Spinal cord (tissue), 10 donors: ENCODE measurements around the gene CNKSR1. TPM values are rescaled to one million over a fixed set of nuclear protein-coding genes. Genes with fewer than 3 reads are reported as not detected.
"Not testable (repeated sequence)": the region's sequence is repeated elsewhere in the genome, so short reads cannot be mapped to it uniquely, and the experiment has no call there.

Source experiments
- DNase-seq, 6 donors: peaks; one replicate each; pipeline versions ENCODE4 v3.0.0 to v3.0.0-alpha.2; 2013 to 2015; ENCODE audit warnings: low spot score in 6 of 6, low read depth in 4 of 6
- H3K27ac ChIP-seq: one replicate; pipeline ENCODE4 v1.5.1; 2013; ENCODE audit warnings: low read depth, low read length, control low read depth
- H3K27me3 ChIP-seq: one replicate; pipeline ENCODE4 v1.6.1; 2013; ENCODE audit warnings: low read length; ENCODE audit not compliant: control insufficient read depth, insufficient read depth
- H3K36me3 ChIP-seq: one replicate; pipeline ENCODE4 v1.6.1; 2013; ENCODE audit warnings: low read length; ENCODE audit not compliant: control insufficient read depth, insufficient read depth
- H3K4me1 ChIP-seq: one replicate; pipeline ENCODE4 v1.6.1; 2013; ENCODE audit warnings: low read length; ENCODE audit not compliant: control insufficient read depth, insufficient read depth
- H3K4me3 ChIP-seq: one replicate; pipeline ENCODE4 v1.5.1; 2013; ENCODE audit warnings: low read depth, low read length, control low read depth
- H3K9me3 ChIP-seq: one replicate; pipeline ENCODE4 v1.6.1; 2013; ENCODE audit warnings: low read length; ENCODE audit not compliant: control insufficient read depth, insufficient read depth
- WGBS: methylation state at CpG from one replicate; pipeline ENCODE4 v1.1.5; 2013; ENCODE audit warnings: missing lambda C conversion rate; ENCODE audit not compliant: insufficient coverage; 5-methylcytosine and 5-hydroxymethylcytosine counted together
- polyA plus RNA-seq, 2 donors: library from polyadenylated mRNA; unstranded; fragments of 120-200 nt; gene quantifications; one replicate each; pipeline ENCODE4 v1.2.1, GENCODE V29; 2013; ENCODE audit not compliant: insufficient read length in 2 of 2
- total RNA-seq, 2 donors: library from RNA; depleted of rRNA in 1 of 2; stranded (reverse); fragments of 120-200 nt in 1 of 2; fragments of >200 nt in 1 of 2; gene quantifications; one replicate each; pipeline versions ENCODE4 v1.2.3 to v1.2.4, GENCODE V29; 2013 to 2014
- donor health status: healthy.

Gene CNKSR1
- total and polyA plus RNA-seq, 4 donors: 1.8 to 11.2 (median 4.1) TPM

DNA sequence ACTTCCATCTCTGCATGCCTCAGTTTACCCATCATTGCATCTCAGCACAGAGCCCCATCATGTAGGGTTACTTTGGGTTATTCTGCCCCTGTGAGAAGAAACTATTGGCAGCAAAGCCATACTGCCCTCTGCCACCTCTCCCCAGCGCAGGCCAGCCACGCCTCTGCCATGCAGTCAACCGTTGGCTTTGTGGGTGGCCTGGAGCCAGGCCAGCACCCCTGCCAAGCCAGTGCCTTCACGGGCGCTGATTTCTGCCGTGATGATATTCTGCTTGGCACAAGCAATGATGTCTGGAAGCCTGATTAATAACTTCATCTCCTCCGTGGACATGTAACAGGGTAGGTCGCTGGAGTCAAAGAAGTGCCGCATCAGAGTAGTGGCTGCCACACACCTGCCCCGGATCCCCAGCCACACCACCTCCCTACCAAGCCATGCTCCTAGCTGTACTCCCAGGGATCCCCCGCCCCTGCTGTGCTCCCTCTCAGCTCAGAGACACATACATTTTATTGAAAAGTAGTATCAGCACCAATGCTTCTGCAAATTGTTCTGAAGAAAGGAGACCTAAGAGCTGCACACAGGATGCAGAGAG lies 41.7 kb downstream of the CNKSR1 start:
- DNase-seq: peak in 1 of 6 donors; percentile 2
- Histone ChIP-seq H3K36me3 (no peaks in the 10 kb centered on the region), H3K4me3 (no peak overlapping the region), H3K27ac (no peak overlapping the region), H3K27me3 (no peaks in the 10 kb centered on the region), H3K4me1 (peaks cover 4% of the 10 kb centered on the region), H3K9me3 (no peaks in the 10 kb centered on the region)
- WGBS: 38% methylated on average over 6 of the region's 11 CpGs

DNA sequence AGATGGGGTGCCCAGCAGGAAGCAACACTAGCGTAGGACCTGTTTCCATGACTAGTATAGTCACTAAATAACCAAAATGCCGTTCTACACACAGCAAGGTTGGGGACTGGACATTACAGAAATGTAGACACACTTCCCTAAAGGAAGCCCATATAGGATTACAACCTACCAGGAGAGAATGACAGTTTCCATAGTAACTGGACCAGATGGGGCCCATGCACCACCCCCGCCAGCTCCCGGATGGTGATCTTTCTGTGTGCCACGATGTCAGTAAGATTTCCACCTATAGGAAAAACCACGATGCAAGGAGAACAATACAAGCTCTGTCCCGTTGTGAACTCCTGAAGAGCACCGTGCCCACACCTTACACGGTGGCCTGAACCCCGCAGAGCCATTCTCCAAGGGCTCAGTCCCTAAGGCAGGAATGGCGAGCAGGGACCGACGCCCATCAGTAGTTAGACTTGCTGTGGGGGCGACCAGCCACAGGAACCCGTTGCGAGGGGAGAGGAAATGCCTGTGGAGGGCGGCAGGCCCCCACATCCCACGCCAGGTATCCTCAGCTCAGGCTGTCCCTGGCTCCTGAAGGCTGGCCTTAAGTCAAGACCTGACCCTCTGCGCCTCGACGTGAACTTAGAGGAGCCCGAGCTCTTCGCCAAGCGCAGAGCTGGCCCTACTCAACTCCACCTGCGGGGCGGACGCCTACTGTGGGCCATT lies 43.1 kb downstream of the CNKSR1 start:
- Histone ChIP-seq H3K36me3 (no peaks in the 10 kb centered on the region), H3K9me3 (no peaks in the 10 kb centered on the region), H3K27ac (no peak overlapping the region), H3K4me1 (peaks cover 13% of the 10 kb centered on the region), H3K4me3 (no peak overlapping the region), H3K27me3 (no peaks in the 10 kb centered on the region)
- WGBS: 59% methylated on average over 23 of the region's 27 CpGs
- peak in 2 of 6 donors; percentile 10 to 30 for DNase-seq

- WGBS: 63% methylated on average over 1 of the region's 2 CpGs
- Histone ChIP-seq H3K9me3 (no peaks in the 10 kb centered on the region), H3K36me3 (no peaks in the 10 kb centered on the region), H3K27me3 (no peaks in the 10 kb centered on the region), H3K27ac (no peak overlapping the region), H3K4me3 (no peak overlapping the region), H3K4me1 (peaks cover 21% of the 10 kb centered on the region)
- no peak for DNase-seq
These were observed 43.8 kb downstream of the CNKSR1 start for GRCh38 chr1:26221094-26221493.

DNA sequence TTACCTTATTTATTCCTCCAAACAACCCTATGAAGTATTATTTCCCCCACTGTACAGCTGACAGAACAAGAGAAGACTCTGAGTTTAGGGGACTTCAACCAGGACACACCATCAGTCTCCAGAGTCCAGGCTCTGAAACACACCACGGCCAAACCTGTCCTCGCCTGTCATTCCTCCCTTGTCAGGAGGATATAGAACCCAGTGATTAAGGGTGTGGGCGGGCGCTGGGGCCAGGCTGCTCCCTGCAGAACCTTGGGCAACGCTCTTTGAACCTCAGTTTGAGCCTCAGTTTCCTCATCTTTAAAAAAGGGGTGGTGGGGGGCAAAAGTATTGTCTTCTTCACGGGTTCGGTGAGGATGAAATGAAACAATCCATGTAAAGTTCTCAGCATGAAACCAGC lies 47.3 kb downstream of the CNKSR1 start:
- DNase-seq: no peak
- Histone ChIP-seq H3K4me1 (peaks cover 17% of the 10 kb centered on the region), H3K27me3 (peaks cover 4% of the 10 kb centered on the region), H3K36me3 (no peaks in the 10 kb centered on the region), H3K4me3 (peak overlapping the region; percentile 35), H3K9me3 (no peaks in the 10 kb centered on the region), H3K27ac (no peak overlapping the region)
- no CpG with 5 or more reads among the region's 7 CpGs for WGBS

- H3K27me3 ChIP-seq: peaks cover 4% of the 10 kb centered on the region
- H3K9me3 ChIP-seq: no peaks in the 10 kb centered on the region
- peak overlapping the region; percentile 35 for H3K4me3 ChIP-seq
- H3K27ac ChIP-seq: no peak overlapping the region
- peak in 3 of 6 donors; percentile 51 to 92 (median 62) for DNase-seq
- WGBS: 4% methylated on average over 50 of the region's 50 CpGs
- H3K36me3 ChIP-seq: no peaks in the 10 kb centered on the region
- peaks cover 17% of the 10 kb centered on the region for H3K4me1 ChIP-seq
These were observed 47.9 kb downstream of the CNKSR1 start for GRCh38 chr1:26225033-26225831.

DNA sequence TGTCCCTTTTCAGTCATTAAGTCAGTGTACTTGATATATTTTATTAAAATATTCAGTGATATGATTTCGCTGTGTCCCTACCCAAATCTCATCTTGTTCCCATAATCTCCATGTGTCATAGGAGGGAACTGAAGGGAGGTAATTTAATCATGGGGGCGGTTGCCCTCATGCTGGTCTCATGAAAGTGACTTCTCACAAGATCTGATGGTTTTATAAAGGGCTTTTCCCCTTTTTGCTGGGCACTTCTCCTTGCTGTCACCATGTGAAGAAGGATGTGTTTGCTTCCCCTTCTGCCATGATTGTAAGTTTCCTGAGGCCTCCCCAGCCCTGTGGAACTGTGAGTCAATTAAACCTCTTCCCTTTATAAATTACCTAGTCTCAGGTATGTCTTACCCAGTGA lies 53.4 kb downstream of the CNKSR1 start:
- 80% methylated on average over 1 of the region's 2 CpGs for WGBS
- H3K27ac ChIP-seq, DNase-seq, H3K4me3 ChIP-seq, H3K9me3 ChIP-seq, H3K27me3 ChIP-seq, H3K36me3 ChIP-seq: not testable (repeated sequence)
- H3K4me1 ChIP-seq: peaks cover 14% of the 10 kb centered on the region

- Histone ChIP-seq H3K4me1 (peaks cover 11% of the 10 kb centered on the region), H3K4me3 (peak within 1 kb of the TSS; percentile 89), H3K36me3 (no peaks in the 10 kb centered on the region), H3K27me3 (no peaks in the 10 kb centered on the region), H3K27ac (peak within 1 kb of the TSS; percentile 97), H3K9me3 (no peaks in the 10 kb centered on the region)
- WGBS: 0% methylated on average over 73 of the region's 73 CpGs
- peak; percentile 92 to 99 (median 94) for DNase-seq
These were observed 56.8 kb downstream of the CNKSR1 start, which contains the start of gene CEP85 for GRCh38 chr1:26233903-26234643. CEP85 (plus strand) TSS chr1:26234200; CDS start chr1:26239784, 5,584 bp downstream.

DNA sequence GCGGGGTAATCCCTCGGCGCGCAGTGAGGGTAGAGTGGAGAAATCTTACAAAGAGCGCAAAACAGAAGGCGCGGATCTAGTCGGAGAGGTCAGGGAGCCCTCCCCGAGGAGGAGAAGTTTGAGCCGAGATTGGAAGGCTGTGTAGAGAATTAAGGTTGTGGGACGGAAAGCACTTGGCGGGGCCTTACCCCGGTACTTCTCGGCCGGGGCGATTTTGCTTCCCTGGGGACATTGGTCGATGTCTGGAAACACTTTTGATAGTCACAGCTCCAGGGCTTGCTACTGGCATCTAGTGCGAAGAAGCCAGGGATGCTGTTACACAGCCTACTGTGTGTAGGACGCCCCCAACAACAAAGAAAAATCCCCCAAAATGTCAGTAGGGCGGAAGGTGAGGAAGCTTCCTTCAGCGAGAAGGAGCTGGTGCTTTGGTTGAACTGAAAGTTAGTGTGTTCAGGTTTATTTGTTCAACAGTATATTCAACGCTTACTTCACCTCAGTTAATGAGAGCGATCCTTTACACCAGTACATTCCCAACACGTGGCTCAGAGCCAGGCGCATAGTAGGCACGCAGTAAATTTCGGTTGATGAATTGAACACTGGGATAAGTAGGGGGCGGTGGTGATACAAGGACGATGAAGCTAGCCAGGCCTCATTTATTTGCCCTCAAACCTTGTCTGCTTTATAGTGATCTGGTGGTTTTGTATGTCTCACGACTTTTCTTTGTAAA lies 57.5 kb downstream of the CNKSR1 start:
- H3K36me3 ChIP-seq: no peaks in the 10 kb centered on the region

More for the DNA sequence above, 57.5 kb downstream of the CNKSR1 start:
- Histone ChIP-seq H3K4me3 (peak overlapping the region; percentile 89), H3K9me3 (no peaks in the 10 kb centered on the region), H3K4me1 (peaks cover 11% of the 10 kb centered on the region), H3K27me3 (no peaks in the 10 kb centered on the region), H3K27ac (peak overlapping the region; percentile 97)
- 0% methylated on average over 21 of the region's 30 CpGs for WGBS
- peak in 2 of 6 donors; percentile 18 to 30 for DNase-seq
